Fibroblast of upper back skin (primary cell): ENCODE results near the gene FBXO40.
A peak's percentile ranks its signal among the peaks of the same experiment; 100 is the strongest.
"Not testable (repeated sequence)": the region's sequence is repeated elsewhere in the genome, so short reads cannot be mapped to it uniquely, and the experiment has no call there.

Experiments used
- DNase-seq: peaks from one replicate; pipeline ENCODE4 v3.0.0-alpha.2; 2013

Gene FBXO40, protein sequence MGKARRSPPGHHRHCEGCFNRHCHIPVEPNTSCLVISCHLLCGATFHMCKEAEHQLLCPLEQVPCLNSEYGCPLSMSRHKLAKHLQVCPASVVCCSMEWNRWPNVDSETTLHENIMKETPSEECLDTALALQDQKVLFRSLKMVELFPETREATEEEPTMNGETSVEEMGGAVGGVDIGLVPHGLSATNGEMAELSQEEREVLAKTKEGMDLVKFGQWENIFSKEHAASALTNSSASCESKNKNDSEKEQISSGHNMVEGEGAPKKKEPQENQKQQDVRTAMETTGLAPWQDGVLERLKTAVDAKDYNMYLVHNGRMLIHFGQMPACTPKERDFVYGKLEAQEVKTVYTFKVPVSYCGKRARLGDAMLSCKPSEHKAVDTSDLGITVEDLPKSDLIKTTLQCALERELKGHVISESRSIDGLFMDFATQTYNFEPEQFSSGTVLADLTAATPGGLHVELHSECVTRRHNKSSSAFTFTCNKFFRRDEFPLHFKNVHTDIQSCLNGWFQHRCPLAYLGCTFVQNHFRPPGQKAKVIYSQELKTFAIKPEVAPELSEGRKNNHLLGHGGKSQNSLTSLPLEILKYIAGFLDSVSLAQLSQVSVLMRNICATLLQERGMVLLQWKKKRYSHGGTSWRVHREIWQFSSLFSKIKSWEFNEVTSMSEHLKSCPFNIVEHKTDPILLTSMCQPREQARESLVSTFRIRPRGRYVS

DNA sequence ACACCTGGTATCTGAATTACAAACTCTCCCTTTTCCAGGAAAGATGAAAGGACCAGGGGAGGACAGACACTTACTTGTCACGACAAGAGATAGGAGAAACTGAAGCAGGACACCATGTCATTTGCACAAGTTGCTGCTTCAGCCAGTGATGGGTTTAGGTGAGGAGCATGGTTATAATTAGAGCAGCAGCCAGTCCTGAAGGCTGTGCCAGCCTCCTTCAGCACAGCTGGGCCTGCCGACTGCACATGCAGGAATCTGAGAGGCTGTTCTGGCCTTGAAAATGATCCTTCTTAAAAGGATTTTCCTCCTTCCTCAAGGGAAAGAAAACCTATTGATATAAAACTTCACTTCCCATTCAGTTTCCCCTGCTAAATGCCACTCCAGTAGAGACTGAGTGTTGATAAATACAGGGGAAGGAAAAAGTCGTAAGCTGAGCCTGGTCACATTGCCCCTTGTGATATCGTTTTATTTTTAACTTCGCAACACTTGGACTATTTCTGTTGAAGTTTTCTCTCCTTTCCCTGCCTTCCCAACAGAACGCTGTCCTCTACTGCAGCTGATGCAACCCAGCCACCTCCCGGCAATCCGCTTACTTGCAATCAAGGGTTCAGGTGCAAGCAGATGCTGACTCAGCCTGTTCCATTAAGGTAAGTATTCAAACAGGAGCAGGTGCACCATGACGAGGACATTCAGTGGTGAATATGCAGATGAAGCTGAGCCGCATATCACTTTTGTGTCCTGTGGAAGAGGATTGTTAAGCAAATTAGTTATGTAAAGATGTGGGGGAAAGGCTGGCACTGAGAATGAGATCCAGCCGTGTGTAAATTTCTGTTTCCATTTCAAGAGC, at the start of gene FBXO40:
TSS of gene FBXO40 (plus strand) at position 524 of the 847 bp plus-strand sequence. CDS start 27,197 bp downstream, outside the sequence.
- DNase-seq, result no peak

DNA sequence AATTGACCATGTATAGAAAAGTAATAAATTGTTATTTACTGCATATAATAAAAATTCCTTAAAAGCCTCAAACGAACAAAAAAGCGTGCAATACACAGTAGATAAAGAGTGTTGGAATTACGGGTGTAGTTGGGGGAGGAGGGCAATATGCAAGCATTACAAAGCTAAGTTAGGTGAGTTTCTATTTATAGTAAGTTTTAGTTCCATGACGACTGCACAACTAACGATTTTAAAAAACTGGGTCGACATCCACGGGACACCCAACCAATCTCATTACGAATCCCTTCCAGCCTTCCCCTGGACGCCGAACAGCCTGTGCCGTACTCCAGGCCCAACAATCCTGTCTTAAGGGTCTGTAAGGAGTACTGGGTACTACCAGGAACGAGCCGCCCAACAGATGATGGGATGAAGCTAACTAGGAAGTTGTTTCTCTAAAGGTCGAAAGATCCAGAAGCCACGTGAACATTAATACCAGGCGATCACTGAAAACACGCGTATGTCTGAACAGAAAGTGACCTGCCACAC, 48.1 kb upstream of the FBXO40 start:
- DNase-seq, result no peak

DNA sequence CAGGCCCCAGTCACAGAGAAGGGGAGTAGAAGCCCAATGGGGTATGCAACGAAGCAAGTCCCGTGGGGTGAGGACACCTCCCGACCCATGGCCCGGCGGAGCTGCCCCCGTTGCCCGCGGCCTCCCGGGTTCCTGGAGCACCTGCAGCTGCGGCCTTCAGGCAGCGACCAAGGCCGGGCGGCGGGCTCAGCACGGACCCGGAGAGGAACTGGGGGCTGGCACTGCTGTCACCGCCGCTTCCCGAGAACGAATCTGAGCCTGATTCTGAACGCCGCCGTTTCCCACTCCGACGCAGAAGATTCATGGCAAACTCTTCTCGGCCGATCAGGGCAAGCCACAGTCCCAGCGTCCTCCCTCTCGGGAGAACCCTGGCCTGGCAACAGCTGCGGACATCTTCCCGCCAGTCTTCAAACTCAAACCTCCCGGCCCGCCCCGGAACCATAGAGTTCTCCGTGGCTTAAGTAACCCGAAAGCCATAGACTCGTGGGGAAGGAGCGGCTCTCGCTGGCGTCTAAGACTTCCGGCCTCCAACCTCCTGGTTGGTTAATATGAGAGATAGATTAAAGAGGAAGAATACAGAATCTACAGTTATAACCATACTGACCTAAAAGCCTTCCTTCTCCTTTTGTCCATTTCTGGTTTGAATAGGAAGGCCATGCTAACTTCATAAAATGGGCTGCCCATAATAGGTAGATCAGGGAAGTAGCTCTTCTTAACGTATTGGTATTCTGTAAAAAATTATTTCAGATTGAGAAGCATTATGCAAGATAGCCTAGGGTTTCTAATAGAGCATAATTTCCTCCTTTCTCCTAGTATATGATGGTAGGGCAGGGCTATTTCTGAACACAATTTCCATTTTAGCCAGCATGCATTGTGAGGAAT, 47.4 kb upstream of the FBXO40 start, which contains the start of gene POLQ:
TSS of gene POLQ (minus strand) at position 415 of the 882 bp plus-strand sequence. CDS start at position 304, 111 bp downstream.
- peak; percentile 94 for DNase-seq

DNA sequence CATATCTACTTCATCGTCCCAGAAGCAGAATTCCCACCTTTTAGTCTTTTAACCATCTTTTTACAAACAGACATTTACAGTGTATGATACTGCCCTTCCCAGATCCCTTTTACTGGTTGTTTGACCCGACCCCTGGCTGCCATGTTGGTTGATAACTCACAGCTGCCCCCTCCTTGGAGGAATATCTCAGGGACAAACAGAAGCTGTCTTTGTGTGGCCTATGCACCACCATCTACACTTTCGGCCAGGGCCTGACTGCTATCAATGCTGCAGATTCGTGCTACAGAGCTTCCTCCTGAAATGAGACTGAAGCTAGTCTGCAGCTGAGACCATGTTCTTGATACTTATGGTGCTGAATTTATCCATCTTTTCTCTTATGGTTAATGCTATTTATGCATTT, 40.8 kb upstream of the FBXO40 start:
- DNase-seq, result no peak

DNA sequence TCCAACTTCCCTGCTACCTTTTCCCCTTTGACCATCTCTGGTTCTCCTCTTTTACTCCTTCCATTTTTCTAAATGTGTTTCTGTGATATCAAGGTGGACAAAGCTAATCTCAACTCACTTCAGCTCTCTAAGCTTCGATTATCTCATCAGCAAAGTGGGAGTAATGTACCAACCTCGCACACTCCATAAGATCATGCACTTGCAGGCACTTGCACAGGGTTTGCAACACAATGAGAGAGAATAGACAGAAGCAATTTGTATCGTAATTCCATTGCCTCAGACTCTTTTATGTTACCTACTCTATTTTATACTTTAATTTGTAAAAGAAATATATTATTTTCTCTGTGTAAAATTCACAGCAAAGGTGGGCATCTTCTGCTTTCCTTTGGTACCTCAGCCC, 40.4 kb upstream of the FBXO40 start:
- no peak for DNase-seq

DNA sequence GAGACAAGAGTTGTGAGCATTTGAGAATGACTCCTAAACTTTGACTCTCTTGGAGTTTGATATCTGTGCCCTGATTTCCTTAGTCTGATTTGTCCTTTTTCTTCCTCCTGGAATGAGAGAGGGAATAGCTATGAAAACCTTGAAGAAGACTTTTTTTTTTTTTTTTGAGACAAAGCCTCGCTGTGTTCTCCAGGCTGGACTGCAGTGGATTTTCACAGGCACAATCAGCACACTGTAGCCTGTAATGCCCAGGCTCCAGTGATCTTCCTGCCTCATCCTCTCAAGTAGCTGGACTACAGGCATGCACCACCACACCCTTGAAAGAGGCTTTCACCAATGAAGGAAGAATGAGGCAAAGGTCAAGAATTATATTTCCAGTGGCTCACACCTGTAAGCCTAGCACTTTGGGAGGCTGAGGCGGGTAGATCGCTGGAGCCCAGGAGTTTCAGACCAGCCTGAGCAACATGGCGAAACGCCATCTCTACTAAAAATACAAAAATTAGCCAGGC, 35.7 kb upstream of the FBXO40 start:
- no peak for DNase-seq

DNA sequence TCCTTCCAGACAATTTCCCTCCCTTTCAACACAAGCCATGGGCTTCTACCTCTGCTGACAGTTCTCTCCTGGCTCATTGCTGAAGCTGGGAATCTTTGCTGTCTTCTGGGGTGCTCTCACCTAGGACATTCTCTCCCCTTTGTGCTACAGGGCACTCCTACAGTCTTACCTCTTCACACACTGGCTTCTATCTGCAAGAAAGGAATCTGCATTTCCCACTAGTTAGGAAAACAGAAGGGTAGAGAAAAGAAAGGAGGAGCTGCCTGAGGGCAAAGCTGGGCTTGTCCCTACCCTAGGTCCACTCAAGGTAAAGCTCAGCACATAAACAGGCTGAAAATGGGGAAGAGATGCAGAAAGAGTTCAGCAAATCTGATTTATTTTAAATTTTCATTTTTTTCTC, 31.0 kb upstream of the FBXO40 start:
- DNase-seq, result no peak

DNA sequence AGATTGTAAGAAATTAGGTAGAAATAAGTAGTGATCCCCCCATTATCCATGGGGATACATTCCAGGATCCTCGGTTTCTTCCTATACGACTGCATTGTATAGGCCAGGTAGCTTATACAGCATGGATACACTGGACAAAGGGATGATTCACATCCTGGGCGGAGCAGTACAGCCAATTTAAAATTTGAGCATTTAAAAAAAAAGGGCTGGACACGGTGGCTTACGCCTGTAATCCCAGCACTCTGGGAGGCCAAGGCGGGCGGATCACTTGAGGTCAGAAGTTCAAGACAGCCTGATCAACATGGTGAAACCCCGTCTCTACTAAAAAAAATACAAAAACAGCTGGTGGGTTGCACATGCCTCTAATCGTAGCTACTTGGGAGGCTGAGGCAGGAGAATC, 26.4 kb upstream of the FBXO40 start:
- no peak for DNase-seq

DNA sequence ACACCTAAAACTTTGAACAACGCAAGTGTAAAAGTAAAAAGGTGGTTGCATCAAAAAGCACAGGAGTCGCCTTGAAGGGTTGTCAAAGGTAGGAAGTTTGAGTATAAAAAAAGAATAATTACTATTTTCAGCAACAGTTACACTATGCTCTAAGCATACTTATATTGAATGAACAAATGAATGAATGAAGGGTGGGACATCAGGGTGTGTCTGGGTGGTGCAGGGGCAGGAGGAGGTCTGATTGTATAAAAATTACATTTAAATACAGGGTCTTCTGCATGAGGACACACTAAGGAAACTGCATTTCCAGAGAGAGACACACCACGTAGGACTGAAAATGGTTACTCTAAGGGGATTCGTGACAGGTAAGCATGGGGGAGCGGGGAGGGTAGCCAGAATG, 25.5 kb upstream of the FBXO40 start, which contains the start of gene ARGFX:
TSS of gene ARGFX (plus strand) at position 301 of the 400 bp plus-strand sequence. CDS start 2,765 bp downstream, outside the sequence.
- no peak for DNase-seq

DNA sequence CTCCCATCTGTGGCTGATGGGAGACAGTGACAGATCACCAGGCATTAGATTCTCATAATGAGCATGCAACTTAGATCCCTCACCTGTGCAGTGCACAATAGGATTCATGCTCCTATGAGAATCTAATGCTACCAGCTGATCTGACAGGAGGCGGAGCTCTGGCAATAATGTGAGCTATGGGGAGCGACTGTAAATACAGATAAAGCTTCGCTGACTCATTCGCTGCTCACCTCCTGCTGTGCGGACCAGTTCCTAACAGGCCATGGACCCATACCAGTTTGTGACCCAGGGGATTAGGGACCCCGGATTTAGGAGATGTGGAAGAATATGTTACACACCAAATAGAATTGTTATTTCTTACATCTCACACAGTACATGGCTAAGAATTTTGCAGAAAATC, 18.7 kb upstream of the FBXO40 start:
- no peak for DNase-seq

DNA sequence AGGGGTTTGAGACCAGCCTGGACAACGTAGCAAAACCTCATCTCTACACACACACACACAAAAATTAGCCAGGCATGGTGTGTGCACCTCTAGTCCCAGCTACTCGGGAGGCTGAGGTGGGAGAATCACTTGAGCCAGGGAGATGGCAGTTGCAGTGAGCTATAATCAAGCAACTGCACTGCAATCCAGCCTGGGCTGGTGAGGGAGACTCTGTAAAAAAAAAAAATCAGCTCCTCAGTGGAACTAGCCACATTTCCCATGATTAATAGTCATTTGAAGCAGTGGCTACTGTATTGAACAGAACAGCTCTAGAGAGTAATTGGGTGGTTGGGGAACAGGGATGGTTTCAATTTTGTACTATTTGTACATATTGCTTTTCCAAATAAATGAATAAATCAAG, 11.5 kb upstream of the FBXO40 start:
- no peak for DNase-seq

DNA sequence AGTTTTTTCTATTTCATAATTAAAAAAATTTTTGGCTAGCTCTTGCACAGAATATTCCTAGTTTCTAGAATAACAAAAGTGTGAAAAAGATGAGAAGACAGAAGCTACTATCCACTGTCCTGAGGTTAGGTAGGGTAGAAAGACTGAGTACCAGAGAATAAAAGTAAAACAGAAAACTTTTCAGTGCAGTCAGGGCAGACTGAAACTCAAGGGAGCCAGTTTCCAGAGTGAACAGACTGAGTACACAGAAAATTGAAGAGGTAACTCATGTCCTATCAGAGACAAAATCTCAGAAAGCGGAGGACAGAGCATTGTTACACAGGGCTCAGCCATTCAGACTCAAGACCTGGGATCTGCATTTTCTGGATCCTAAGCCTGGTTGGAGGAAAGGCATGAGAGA, 8.8 kb upstream of the FBXO40 start:
- no peak for DNase-seq

DNA sequence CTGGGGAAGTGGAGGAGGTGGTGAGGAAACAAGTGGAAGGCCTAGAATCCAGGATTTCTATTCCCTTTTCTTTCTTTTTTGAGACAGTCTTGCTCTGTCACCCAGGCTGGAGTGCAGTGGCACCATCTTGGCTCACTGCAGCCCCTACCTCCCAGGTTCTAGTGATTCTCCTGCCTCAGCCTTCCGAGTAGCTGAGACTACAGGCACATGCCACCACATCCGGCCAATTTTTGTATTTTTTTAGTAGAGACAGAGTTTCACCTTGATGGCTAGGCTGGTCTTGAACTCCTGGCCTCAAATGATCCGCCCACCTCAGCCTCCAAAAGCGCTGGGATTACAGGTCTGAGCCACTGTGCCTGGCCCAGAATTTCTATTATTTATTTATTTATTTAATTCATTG, 627 bp downstream of the FBXO40 start:
- not testable (repeated sequence) for DNase-seq

DNA sequence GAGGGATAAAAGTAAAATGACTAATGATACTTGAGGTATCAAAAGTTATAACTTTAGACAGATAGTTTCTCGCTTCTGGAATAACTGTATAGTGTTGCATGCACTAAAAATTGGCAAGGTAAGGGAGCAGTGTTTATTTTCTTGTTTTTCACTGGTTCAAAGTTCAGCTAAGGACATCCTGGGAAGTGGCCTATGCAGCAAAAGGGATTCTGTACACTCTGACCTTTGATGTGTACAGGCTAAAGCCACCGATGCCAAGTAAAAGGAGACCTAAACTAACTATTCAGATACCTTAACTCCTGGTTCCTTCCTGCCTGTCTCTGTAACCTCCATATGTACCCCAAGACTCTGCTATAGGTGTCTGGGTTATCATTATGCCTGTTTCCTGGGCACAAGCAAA, 1.7 kb downstream of the FBXO40 start:
- no peak for DNase-seq

DNA sequence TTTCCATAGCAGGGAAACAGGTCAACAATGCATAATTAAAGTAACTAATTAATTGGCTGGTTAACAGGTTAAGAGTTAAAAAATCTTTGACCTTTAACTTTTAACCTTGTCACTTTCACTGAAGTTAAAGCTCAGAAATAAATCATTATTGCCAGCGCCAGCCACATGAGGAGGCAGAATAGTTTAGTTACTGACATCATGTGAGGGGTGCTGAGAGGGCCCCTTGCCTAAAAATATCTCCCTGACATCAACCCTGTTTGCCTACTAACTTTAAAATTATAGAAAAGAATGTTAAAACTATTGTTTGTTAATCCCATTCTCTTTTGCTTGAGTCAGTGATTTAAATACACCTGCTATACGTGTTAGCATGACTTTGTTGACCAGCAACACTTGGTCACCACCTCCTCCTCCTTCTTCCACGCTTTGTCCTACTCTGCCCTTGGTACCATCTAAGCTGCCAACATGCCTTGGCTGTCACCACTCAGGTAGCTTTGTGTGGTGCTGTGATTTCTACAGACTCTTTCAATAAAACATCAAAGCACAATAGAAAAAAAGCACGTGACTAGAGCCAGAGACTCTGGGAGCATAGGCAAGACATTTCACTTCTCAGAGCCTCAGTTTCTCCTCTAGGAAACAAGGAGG, 2.7 kb downstream of the FBXO40 start:
- DNase-seq, result no peak

DNA sequence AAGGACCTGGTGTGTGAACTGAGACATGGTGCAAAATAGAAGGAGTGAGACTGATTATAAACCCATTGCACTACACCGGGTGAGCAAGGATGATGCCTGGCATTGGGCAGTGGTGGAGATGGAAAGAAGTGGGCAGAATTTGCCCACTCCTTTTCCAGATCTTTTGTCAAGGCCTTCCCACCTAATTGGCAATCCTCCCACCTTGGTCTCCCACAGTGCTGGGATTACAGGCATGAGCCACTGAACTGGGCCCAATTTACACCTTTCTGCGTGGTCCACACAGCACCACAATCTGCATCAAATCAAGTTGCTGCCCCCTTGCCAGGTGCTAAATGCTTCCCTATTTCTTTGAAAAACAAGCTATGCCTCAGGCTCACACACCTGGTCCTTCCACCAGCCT, 5.4 kb downstream of the FBXO40 start:
- DNase-seq, result no peak

DNA sequence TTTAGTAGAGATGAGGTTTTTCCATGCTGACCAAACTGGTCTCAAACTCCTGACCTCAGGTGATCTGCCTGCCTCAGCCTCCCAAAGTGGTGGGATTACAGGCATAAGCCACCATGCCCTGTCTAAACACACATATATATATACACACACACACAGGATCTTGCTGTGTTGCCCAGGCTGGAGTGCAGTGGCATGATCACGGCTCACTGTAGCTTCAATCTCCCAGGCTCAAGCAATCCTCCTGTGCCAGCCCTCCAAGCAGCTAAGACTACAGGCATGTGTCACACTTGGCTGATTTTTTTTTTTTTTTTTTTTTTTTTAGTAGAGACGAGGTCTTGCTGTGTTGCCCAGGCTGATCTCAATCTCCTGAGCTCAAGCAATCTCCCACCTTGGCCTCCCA, 6.7 kb downstream of the FBXO40 start:
- DNase-seq, result not testable (repeated sequence)

DNA sequence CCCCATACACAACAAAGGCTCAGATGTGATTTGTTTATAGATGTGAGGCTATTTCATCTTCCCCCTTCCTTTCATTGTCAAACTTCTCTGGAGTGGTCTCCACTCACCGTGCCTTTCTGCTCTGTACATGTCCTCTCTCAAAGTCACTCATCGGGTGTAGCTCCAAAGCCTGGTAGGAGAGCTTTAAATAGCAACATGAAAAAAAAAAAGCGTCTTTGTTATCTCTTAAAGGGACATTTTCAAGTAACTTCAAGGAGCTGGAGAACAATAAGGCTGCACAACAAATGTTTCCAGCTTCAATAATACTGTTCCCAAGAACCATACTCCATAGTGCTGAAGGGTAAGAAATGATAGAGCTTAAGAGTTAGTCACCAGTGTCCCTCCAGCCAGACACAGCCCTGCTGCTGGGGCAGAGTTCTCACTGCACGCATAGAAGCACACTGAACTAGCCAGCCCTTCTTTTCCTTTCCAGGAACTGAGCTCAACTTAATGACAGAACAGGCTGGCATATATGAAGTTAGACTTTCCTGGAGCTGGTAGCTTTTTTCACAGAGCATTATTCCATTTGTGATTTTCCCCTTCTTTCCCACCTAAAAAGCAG, 8.1 kb downstream of the FBXO40 start:
- DNase-seq, result no peak

DNA sequence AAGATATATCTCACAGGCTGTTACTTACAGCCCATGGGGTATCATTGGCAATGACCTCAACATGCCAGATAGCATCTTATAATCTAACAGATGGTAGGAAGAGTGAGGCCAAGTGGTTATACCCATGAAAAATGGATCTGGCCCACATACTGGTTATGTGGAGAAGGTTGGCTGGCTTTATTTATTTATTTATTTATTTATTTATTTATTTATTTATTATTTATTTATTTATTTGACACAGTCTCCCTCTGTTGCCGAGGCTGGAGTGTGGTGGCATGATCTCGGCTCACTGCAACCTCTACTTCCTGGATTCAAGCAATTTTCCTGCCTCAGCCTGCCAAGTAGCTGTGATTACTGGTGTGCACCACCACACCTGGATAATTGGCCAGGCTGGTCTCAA, 11.6 kb downstream of the FBXO40 start:
- DNase-seq, result no peak

DNA sequence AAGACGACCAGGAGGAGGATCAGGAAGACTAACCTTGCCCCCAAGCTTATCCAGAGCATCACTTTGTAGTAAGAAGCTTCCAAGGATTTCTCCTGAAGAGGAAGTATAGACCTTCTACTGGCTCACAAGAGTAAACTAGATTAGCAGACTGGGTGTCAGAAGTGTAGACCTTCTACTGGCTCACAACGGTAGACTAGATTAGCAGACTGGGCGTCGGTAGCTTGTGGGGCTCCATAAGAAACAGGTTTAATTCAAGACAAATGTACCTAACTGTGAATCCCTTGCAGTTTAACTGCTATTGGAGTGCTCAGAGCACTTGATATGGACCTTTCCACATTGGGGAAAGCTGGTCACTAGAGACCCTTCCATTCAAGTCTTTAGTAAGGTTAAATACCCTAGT, 12.9 kb downstream of the FBXO40 start:
- no peak for DNase-seq

DNA sequence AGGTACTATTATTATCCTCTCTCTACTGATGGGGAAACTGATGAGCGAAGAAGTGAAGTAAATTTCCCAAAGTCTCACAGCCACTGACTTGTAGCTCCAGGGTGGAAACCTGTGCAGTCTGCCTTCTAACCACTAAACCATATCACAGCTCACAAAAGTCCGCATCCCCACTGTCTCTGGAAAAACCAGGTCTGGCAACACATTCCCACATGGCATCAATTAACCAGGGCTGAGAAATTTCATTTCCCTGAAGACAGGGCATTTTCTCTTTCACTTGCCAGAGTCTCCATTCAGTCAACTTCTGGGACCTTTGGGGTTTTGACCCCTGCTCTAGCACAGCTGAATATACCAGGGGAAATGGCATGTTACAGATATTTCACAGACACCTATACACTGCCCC, 26.5 kb downstream of the FBXO40 start:
- DNase-seq, result no peak
